ENCODE data around the gene SKI.

GRCh38 chr1:2199042-2199810 lies 28.9 kb upstream of the SKI start:
- TF ChIP-seq CTCF (IDR thresholded peaks at IDR 0.05; ENCODE audit: low read depth, low read length) = no peak
- no peak for TF ChIP-seq EZH2phosphoT487 (IDR thresholded peaks at IDR 0.05; ENCODE audit: low read depth)

Measured in OCI-LY3 (cell line).